Loucy (cell line): ENCODE data around the gene FAM3C.

ENCODE experiments used
- CTCF ChIP-seq: fragments of 200-600 bp; sonication (generic); conservative IDR thresholded peaks from 2 replicates; pipeline ENCODE4 v1.5.1; 2014; ENCODE audit warnings: mild to moderate bottlenecking, antibody characterized with exemption, low read length
- EZH2phosphoT487 ChIP-seq: fragments of 200-600 bp; IDR thresholded peaks from 2 replicates; pipeline ENCODE4 v1.6.1; 2018; ENCODE audit warnings: antibody characterized with exemption, mild to moderate bottlenecking, moderate library complexity, borderline replicate concordance

- no peak for TF ChIP-seq CTCF
- no peak for TF ChIP-seq EZH2phosphoT487
Observed at GRCh38 chr7:121371883-121372282, 24.2 kb downstream of the FAM3C start.
